Measurements from ENCODE around the gene MRPL37.

- TF ChIP-seq CTCF (IDR thresholded peaks at IDR 0.05; ENCODE audit: borderline replicate concordance, extremely low read depth, low read length, poor library complexity, severe bottlenecking) (no peak), EZH2 (IDR thresholded peaks at IDR 0.05; ENCODE audit: borderline replicate concordance, low read depth, low read length, severe bottlenecking) (no peak)
Observed at GRCh38 chr1:54199151-54199764, 709 bp upstream of the MRPL37 start.
